Sigmoid colon (tissue), 7 donors: Measurements from ENCODE around the gene ADCY5. TPM values are rescaled to one million over a fixed set of nuclear protein-coding genes. Genes with fewer than 3 reads are reported as not detected.

Experiments
- DNase-seq: peaks from one replicate; pipeline ENCODE4 v3.0.0-alpha.2; 2019
- H3K27ac ChIP-seq, 4 donors: fragments of 200-600 bp; sonication (generic); one replicate each; pipeline ENCODE4 v1.5.1; 2016 to 2019; ENCODE audit warnings: mild to moderate bottlenecking in 1 of 4
- H3K27me3 ChIP-seq, 3 donors: fragments of 200-600 bp; sonication (generic); one replicate each; pipeline ENCODE4 v1.5.1; 2019; ENCODE audit warnings: mild to moderate bottlenecking in 1 of 3
- H3K36me3 ChIP-seq, 4 donors: fragments of 200-600 bp; sonication (generic); one replicate each; pipeline ENCODE4 v1.5.1; 2016 to 2019
- H3K4me1 ChIP-seq, 4 donors: fragments of 200-600 bp; sonication (generic); one replicate each; pipeline ENCODE4 v1.5.1; 2017 to 2019
- H3K4me3 ChIP-seq, 4 donors: fragments of 200-600 bp; sonication (generic); one replicate each; pipeline ENCODE4 v1.5.1; 2017 to 2019; ENCODE audit warnings: mild to moderate bottlenecking in 2 of 4, moderate library complexity in 1 of 4
- H3K9me3 ChIP-seq, 4 donors: fragments of 200-600 bp in 3 of 4; sonication (generic) in 3 of 4; one replicate each; pipeline versions ENCODE4 v1.5.1 to v1.6.1; 2013 to 2019
- EP300 ChIP-seq, 4 donors: sonication (generic); formaldehyde crosslinking; IDR thresholded peaks; one replicate each; pipeline ENCODE4 v1.6.1; 2017; ENCODE audit warnings: antibody characterized with exemption in 4 of 4
- POLR2A ChIP-seq, 2 donors: fragments of 450-650 bp; IDR thresholded peaks; one replicate each; pipeline ENCODE4 v1.6.1; 2016; ENCODE audit warnings: antibody characterized with exemption in 2 of 2, mild to moderate bottlenecking in 2 of 2, moderate library complexity in 2 of 2
- POLR2AphosphoS5 ChIP-seq, 4 donors: sonication (generic); formaldehyde crosslinking; IDR thresholded peaks; one replicate each; pipeline ENCODE4 v1.6.1; 2017; ENCODE audit warnings: antibody characterized with exemption in 4 of 4
- WGBS, 2 donors: extraction: QIAGEN DNeasy Blood & Tissue Kit; methylation state at CpG; one replicate each; pipeline ENCODE4 v1.1.7; 2013; 5-methylcytosine and 5-hydroxymethylcytosine counted together
- intact Hi-C: fragments of 100-400 bp; cut with DNase I; formaldehyde crosslinking; loops from one replicate; pipeline ENCODE4 v1.15.1; 2023
- polyA plus RNA-seq, 3 donors: library from polyadenylated mRNA; stranded (reverse); fragments of 200-250 nt; gene quantifications; one replicate each; pipeline ENCODE4 v1.2.3, GENCODE V29; 2013
- total RNA-seq, 4 donors: library from RNA; depleted of rRNA; stranded (reverse); fragments of >200 nt; gene quantifications; one replicate each; pipeline ENCODE4 v1.1.0, GENCODE V29; 2016
- TF ChIP-seq, protein P1 (sequence below), 4 experiments: fragments of 450-650 bp in 3 of 4; fragments of 200-600 bp in 1 of 4; IDR thresholded peaks; one replicate each; pipeline ENCODE4 v1.5.1; 2016 to 2019; ENCODE audit warnings: antibody characterized with exemption in 4 of 4, mild to moderate bottlenecking in 3 of 4, moderate library complexity in 2 of 4
- donor health status: healthy with polysubstance abuse.
- donor health status: Bipolar disorder and iron deficiency.
- donor health status: healthy.

Gene ADCY5
- total and polyA plus RNA-seq, 7 donors = 1.4 to 84.4 (median 39.5) TPM

DNA sequence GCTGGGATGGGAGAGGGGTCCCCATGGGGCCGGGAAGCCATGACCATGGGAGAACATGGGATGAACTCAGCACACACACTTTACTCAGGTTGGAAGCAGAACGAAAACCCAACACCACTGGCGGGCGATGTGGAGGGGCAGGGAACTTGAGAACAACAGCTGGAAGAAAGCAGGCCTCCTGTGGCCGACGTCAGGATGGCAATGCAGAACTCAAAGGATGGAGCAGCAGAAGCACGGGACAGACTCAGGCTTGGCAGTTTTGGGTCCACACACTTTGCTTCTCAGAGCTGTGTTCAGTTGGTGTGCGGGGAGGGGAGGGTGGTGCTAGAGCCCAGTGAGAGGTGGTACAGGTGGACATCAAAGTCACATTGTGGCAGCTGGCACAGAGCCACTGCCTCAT is 166.4 kb downstream of the ADCY5 start:
- 88% methylated on average over 8 of the region's 8 CpGs for WGBS, 2 donors
- no peak for DNase-seq
- Histone ChIP-seq H3K27me3 (no peaks in the 10 kb centered on the region), H3K36me3 (peaks cover 12 to 64% (median 32%) of the 10 kb centered on the region in 4 donors), H3K27ac (no peak overlapping the region), H3K4me3 (no peak overlapping the region), H3K9me3 (no peaks in the 10 kb centered on the region), H3K4me1 (no peaks in the 10 kb centered on the region)
- TF ChIP-seq, protein P1, sequence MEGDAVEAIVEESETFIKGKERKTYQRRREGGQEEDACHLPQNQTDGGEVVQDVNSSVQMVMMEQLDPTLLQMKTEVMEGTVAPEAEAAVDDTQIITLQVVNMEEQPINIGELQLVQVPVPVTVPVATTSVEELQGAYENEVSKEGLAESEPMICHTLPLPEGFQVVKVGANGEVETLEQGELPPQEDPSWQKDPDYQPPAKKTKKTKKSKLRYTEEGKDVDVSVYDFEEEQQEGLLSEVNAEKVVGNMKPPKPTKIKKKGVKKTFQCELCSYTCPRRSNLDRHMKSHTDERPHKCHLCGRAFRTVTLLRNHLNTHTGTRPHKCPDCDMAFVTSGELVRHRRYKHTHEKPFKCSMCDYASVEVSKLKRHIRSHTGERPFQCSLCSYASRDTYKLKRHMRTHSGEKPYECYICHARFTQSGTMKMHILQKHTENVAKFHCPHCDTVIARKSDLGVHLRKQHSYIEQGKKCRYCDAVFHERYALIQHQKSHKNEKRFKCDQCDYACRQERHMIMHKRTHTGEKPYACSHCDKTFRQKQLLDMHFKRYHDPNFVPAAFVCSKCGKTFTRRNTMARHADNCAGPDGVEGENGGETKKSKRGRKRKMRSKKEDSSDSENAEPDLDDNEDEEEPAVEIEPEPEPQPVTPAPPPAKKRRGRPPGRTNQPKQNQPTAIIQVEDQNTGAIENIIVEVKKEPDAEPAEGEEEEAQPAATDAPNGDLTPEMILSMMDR (IDR thresholded peaks at IDR 0.05) = no peak
- TF ChIP-seq POLR2A (IDR thresholded peaks at IDR 0.05) = no peak
- no peak for TF ChIP-seq EP300 (IDR thresholded peaks at IDR 0.05)
- TF ChIP-seq POLR2AphosphoS5 (IDR thresholded peaks at IDR 0.05) = no peak
- intact Hi-C loops = no loop called here

DNA sequence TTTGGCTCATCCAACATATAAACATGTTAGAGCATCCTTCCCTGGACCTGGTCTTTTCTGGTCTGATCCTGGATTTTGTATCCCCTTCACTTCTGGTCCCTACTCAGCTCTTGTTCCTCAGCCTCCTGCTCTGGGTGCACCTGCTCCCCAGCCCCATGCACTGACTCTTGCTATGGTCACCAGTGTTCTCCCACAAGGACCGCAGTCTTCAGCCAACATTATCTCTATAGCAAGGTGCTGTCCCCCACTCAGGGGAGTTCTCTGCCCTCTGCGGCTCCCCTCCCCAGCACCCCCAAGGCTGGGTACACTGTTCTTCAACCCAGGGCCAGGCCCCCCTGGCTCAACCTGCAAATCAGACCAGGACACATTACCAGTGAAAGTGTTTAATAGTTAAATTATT is 167.0 kb downstream of the ADCY5 start:
- Histone ChIP-seq H3K27me3 (no peaks in the 10 kb centered on the region), H3K4me1 (no peaks in the 10 kb centered on the region), H3K36me3 (peaks cover 12 to 59% (median 32%) of the 10 kb centered on the region in 4 donors), H3K27ac (no peak overlapping the region), H3K4me3 (no peak overlapping the region), H3K9me3 (no peaks in the 10 kb centered on the region)
- TF ChIP-seq, protein P1 (IDR thresholded peaks at IDR 0.05) = no peak
- TF ChIP-seq POLR2AphosphoS5 (IDR thresholded peaks at IDR 0.05) = no peak
- TF ChIP-seq EP300 (IDR thresholded peaks at IDR 0.05) = no peak
- TF ChIP-seq POLR2A (IDR thresholded peaks at IDR 0.05) = no peak
- 94 to 97% methylated on average over 2 of the region's 2 CpGs for WGBS, 2 donors
- intact Hi-C loops = no loop called here
- peak; percentile 47 for DNase-seq

DNA sequence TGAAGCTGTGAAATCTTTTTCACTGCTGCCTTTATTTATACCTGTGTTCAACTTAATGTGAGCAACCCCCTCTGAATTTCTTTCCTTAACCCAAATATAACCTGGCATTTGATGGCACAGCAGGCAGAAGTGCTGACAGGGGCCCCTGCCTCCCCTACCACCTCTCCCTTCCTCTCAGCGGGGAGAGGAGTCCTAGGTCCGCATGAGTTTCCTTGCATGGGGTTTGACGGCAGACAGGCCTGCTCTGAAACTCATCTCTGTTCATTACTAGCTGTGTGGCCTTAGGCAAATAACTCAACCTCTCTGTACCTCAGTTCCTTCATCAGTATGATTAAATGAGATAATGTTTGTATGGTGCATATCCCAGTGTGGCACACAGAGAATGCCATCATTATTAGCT is 167.5 kb downstream of the ADCY5 start:
- 93 to 96% methylated on average over 3 of the region's 3 CpGs for WGBS, 2 donors
- TF ChIP-seq EP300 (IDR thresholded peaks at IDR 0.05) = no peak
- TF ChIP-seq, protein P1 (IDR thresholded peaks at IDR 0.05) = no peak
- TF ChIP-seq POLR2A (IDR thresholded peaks at IDR 0.05) = no peak
- no peak for TF ChIP-seq POLR2AphosphoS5 (IDR thresholded peaks at IDR 0.05)
- intact Hi-C loops = no loop called here
- no peak for DNase-seq
- Histone ChIP-seq H3K4me3 (no peak overlapping the region), H3K4me1 (no peaks in the 10 kb centered on the region), H3K9me3 (no peaks in the 10 kb centered on the region), H3K27me3 (no peaks in the 10 kb centered on the region), H3K36me3 (peaks cover 12 to 54% (median 29%) of the 10 kb centered on the region in 4 donors), H3K27ac (no peak overlapping the region)

DNA sequence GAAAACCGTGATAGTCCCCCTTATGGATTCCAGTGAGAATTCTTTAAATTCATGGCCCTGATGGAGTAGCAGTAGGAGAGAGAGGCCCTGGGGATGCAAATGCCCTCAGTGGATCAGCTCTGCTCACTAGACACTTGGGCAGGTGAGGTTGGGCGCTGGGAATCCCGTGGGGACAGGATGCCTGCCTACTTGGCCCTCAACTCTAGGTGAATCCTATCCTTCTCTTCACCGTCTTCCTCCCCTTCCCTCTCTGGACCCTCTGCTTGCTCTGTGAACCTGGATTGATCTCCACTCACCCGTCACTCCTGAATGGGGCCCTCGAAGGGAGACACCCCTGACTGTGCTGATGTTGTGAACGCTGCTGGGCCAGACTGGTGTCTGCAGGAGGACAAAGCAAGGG is 169.8 kb downstream of the ADCY5 start:
- no peak overlapping the region for H3K4me3 ChIP-seq
- peaks cover 0 to 31% (median 9%) of the 10 kb centered on the region in 4 donors for H3K36me3 ChIP-seq
- no peaks in the 10 kb centered on the region for H3K27me3 ChIP-seq
- no peak for TF ChIP-seq EP300 (IDR thresholded peaks at IDR 0.05)
- peak in 1 of 4 donors; percentile 14 for TF ChIP-seq POLR2AphosphoS5 (IDR thresholded peaks at IDR 0.05)
- intact Hi-C loops = no loop called here
- no peaks in the 10 kb centered on the region for H3K4me1 ChIP-seq
- H3K27ac ChIP-seq = no peak overlapping the region
- no peaks in the 10 kb centered on the region for H3K9me3 ChIP-seq
- 81 to 87% methylated on average over 7 of the region's 7 CpGs for WGBS, 2 donors
- DNase-seq = no peak

DNA sequence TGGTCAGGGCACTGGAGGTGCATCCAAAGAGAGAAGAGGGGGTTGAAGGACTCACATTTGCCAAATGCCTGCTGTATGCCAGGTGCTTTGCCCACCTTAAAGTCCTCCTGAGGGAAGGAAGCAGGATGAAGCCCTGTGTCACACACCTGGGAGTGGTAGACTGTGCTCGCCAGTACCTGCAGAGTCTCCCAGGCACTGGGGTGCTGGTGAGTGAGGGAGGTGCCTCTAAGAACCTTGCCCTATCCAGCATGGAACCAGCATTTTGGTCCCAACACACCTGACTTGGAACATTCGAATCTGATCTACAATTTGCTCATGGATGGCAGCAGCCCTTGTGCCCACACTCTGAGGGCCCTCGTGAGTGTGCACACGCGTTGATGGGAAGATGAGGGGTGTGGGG is 170.4 kb downstream of the ADCY5 start:
- Histone ChIP-seq H3K4me3 (no peak overlapping the region), H3K36me3 (peaks cover 0 to 26% (median 7%) of the 10 kb centered on the region in 4 donors), H3K4me1 (no peaks in the 10 kb centered on the region), H3K27ac (no peak overlapping the region), H3K9me3 (no peaks in the 10 kb centered on the region), H3K27me3 (no peaks in the 10 kb centered on the region)
- 89 to 90% methylated on average over 5 of the region's 5 CpGs for WGBS, 2 donors
- no peak for TF ChIP-seq POLR2A (IDR thresholded peaks at IDR 0.05)
- TF ChIP-seq, protein P1 (IDR thresholded peaks at IDR 0.05) = no peak
- TF ChIP-seq POLR2AphosphoS5 (IDR thresholded peaks at IDR 0.05) = no peak
- TF ChIP-seq EP300 (IDR thresholded peaks at IDR 0.05) = no peak
- intact Hi-C loops = no loop called here
- DNase-seq = no peak
